Astrocyte (in vitro differentiated cells and primary cell): Measurements from ENCODE around the gene C13orf46.

Experiments used
- CTCF ChIP-seq: IDR thresholded peaks from 2 replicates; pipeline ENCODE4 v1.5.1; 2011; ENCODE audit warnings: low read depth, mild to moderate bottlenecking, inconsistent platforms, low read length, moderate library complexity; ENCODE audit not compliant: insufficient read depth
- EZH2 ChIP-seq: IDR thresholded peaks from 2 replicates; pipeline ENCODE4 v1.6.1; 2012; ENCODE audit warnings: mild to moderate bottlenecking, low read length, inconsistent platforms; ENCODE audit not compliant: insufficient read depth

GRCh38 chr13:113963376-113963775 is 10.5 kb downstream of the C13orf46 start:
- TF ChIP-seq CTCF: no peak
- TF ChIP-seq EZH2: no peak
